HG03565 (cell line): ENCODE data around the gene SFRP2.
A peak's percentile ranks its signal among the peaks of the same experiment; 100 is the strongest.

Experiments
- ATAC-seq: cut with Tn5 transposase; IDR thresholded peaks from one replicate; pipeline ENCODE4 v1.9.1; 2021; ENCODE audit warnings: mild to moderate bottlenecking, moderate library complexity; ENCODE audit not compliant: unreplicated experiment

Gene SFRP2

GRCh38 chr4:153773236-153773690 is 15.6 kb downstream of the SFRP2 start:
- ATAC-seq, result no peak

GRCh38 chr4:153771046-153771445 is 17.8 kb downstream of the SFRP2 start:
- ATAC-seq, result no peak

GRCh38 chr4:153766758-153767157 is 22.1 kb downstream of the SFRP2 start:
- ATAC-seq, result no peak

GRCh38 chr4:153765894-153766293 is 23.0 kb downstream of the SFRP2 start:
- no peak for ATAC-seq

- no peak for ATAC-seq
Observed at GRCh38 chr4:153764601-153765368, 24.1 kb downstream of the SFRP2 start.

GRCh38 chr4:153763404-153763803 is 25.5 kb downstream of the SFRP2 start:
- no peak for ATAC-seq

GRCh38 chr4:153759407-153760316 is 29.2 kb downstream of the SFRP2 start, which contains the start of gene RNF175:
Gene RNF175, minus strand, starts transcription at chr4:153760024. Its CDS starts 162 bp downstream, at chr4:153759862.
- no peak for ATAC-seq

GRCh38 chr4:153758688-153759406 is 30.0 kb downstream of the SFRP2 start:
- ATAC-seq, result no peak

- no peak for ATAC-seq
Observed at GRCh38 chr4:153758136-153758535, 30.7 kb downstream of the SFRP2 start.

GRCh38 chr4:153757407-153757806 is 31.5 kb downstream of the SFRP2 start:
- no peak for ATAC-seq

- ATAC-seq, result no peak
Observed at GRCh38 chr4:153755186-153755585, 33.7 kb downstream of the SFRP2 start.

- no peak for ATAC-seq
Observed at GRCh38 chr4:153750197-153750817, 38.6 kb downstream of the SFRP2 start.

- ATAC-seq, result no peak
Observed at GRCh38 chr4:153748378-153748777, 40.5 kb downstream of the SFRP2 start.

GRCh38 chr4:153747406-153747955 is 41.4 kb downstream of the SFRP2 start:
- no peak for ATAC-seq

- ATAC-seq, result no peak
Observed at GRCh38 chr4:153745651-153746050, 43.2 kb downstream of the SFRP2 start.

- ATAC-seq, result no peak
Observed at GRCh38 chr4:153741541-153741940, 47.3 kb downstream of the SFRP2 start.

GRCh38 chr4:153735906-153736461 is 52.9 kb downstream of the SFRP2 start:
- no peak for ATAC-seq

GRCh38 chr4:153733751-153734448 is 55.0 kb downstream of the SFRP2 start:
- ATAC-seq, result peak; percentile 67

- no peak for ATAC-seq
Observed at GRCh38 chr4:153731239-153731638, 57.6 kb downstream of the SFRP2 start.
